Measurements from ENCODE around the gene RPL41.

- no peak for TF ChIP-seq CTCF (IDR thresholded peaks at IDR 0.05)
- TF ChIP-seq POLR2A (IDR thresholded peaks at IDR 0.05) = no peak
Measured at GRCh38 chr12:56153678-56154065, 37.2 kb downstream of the RPL41 start.

All from heart left ventricle (tissue), 13 donors.